Stimulated activated CD4-positive, alpha-beta T cell treated with anti-CD3 and anti-CD28 coated beads, Interleukin-2, amount 100 ng/mL, for 24 hours (primary cell): Measurements from ENCODE around the gene TMEM259.

ENCODE experiments used
- DNase-seq, 2 donors: peaks; one replicate each; pipeline ENCODE4 v3.0.0-alpha.2; 2020

Gene TMEM259

GRCh38 chr19:1055028-1055425 lies 34.1 kb upstream of the TMEM259 start:
- DNase-seq, result no peak

- DNase-seq, result no peak
Observed at GRCh38 chr19:1054102-1055027, 33.4 kb upstream of the TMEM259 start.

- no peak for DNase-seq
Observed at GRCh38 chr19:1053176-1054101, 32.5 kb upstream of the TMEM259 start.

- DNase-seq, result no peak
Observed at GRCh38 chr19:1052349-1052975, 31.5 kb upstream of the TMEM259 start.

- no peak for DNase-seq
Observed at GRCh38 chr19:1051791-1052190, 30.9 kb upstream of the TMEM259 start.

- DNase-seq, result no peak
Observed at GRCh38 chr19:1050989-1051788, 30.3 kb upstream of the TMEM259 start.

GRCh38 chr19:1049800-1050199 lies 28.9 kb upstream of the TMEM259 start:
- no peak for DNase-seq

GRCh38 chr19:1049106-1049505 lies 28.2 kb upstream of the TMEM259 start:
- no peak for DNase-seq

- no peak for DNase-seq
Observed at GRCh38 chr19:1047696-1048147, 26.8 kb upstream of the TMEM259 start.

GRCh38 chr19:1046836-1047695 lies 26.1 kb upstream of the TMEM259 start:
- no peak for DNase-seq

- no peak for DNase-seq
Observed at GRCh38 chr19:1046117-1046626, 25.2 kb upstream of the TMEM259 start.

- DNase-seq, result peak; percentile 69 to 76
Observed at GRCh38 chr19:1045247-1045603, 24.3 kb upstream of the TMEM259 start.

GRCh38 chr19:1042689-1043511 lies 22.0 kb upstream of the TMEM259 start:
- no peak for DNase-seq

GRCh38 chr19:1041835-1042685 lies 21.1 kb upstream of the TMEM259 start:
- no peak for DNase-seq

- no peak for DNase-seq
Observed at GRCh38 chr19:1041272-1041834, 20.4 kb upstream of the TMEM259 start.

- peak; percentile 92 for DNase-seq
Observed at GRCh38 chr19:1040476-1041271, 19.8 kb upstream of the TMEM259 start.

GRCh38 chr19:1039646-1040475 lies 18.9 kb upstream of the TMEM259 start, which contains the start of gene ABCA7:
TSS of gene ABCA7 (plus strand) at chr19:1040107. CDS start at chr19:1041362, 1,255 bp downstream.
- DNase-seq, result peak; percentile 100
